CD14-positive monocyte (primary cell): ENCODE measurements around the gene TRNAU1AP. TPM values are rescaled to one million over a fixed set of nuclear protein-coding genes. Genes with fewer than 3 reads are reported as not detected.

ENCODE experiments used
- DNase-seq, 3 donors: peaks; one replicate each; pipeline ENCODE4 v3.0.0-alpha.2; 2011 to 2022
- H2AFZ ChIP-seq: 2 replicates; pipeline ENCODE4 v1.6.0; 2012; ENCODE audit warnings: mild to moderate bottlenecking, low read depth, low read length, inconsistent platforms; ENCODE audit not compliant: insufficient read depth, poor library complexity, severe bottlenecking
- H3K27ac ChIP-seq, 2 donors: 1 replicate in 1 of 2; 2 replicates in 1 of 2; pipeline ENCODE4 v1.5.1; 2012 to 2013; ENCODE audit warnings: low read length in 2 of 2, control low read depth in 1 of 2, inconsistent platforms in 1 of 2, low read depth in 1 of 2, mild to moderate bottlenecking in 1 of 2
- H3K27me3 ChIP-seq, 2 donors: one replicate each; pipeline versions ENCODE4 v1.6.0 to v1.6.1; 2011 to 2013; ENCODE audit warnings: low read length in 2 of 2; ENCODE audit not compliant: control insufficient read depth in 2 of 2, insufficient read depth in 2 of 2
- H3K36me3 ChIP-seq, 2 donors: replicated peaks in 1 of 2; 1 replicate in 1 of 2; 2 replicates in 1 of 2; pipeline versions ENCODE4 v1.5.1 to v1.6.1; 2012 to 2013; ENCODE audit warnings: low read length in 2 of 2, control low read depth in 1 of 2, inconsistent platforms in 1 of 2, mild to moderate bottlenecking in 1 of 2; ENCODE audit not compliant: insufficient read depth in 2 of 2, control insufficient read depth in 1 of 2
- H3K4me1 ChIP-seq, 2 donors: 1 replicate in 1 of 2; 2 replicates in 1 of 2; pipeline versions ENCODE4 v1.5.1 to v1.6.1; 2012 to 2013; ENCODE audit warnings: low read length in 2 of 2, control low read depth in 1 of 2, inconsistent platforms in 1 of 2, mild to moderate bottlenecking in 1 of 2, moderate library complexity in 1 of 2; ENCODE audit not compliant: insufficient read depth in 2 of 2, control insufficient read depth in 1 of 2
- H3K4me2 ChIP-seq: replicated peaks from 2 replicates; pipeline ENCODE3; 2012; ENCODE audit warnings: low read length, moderate library complexity, mild to moderate bottlenecking; ENCODE audit not compliant: poor library complexity, severe bottlenecking; ENCODE audit errors: extremely low read depth
- H3K4me3 ChIP-seq, 3 experiments: fragments of 200-600 bp in 1 of 3; sonication (generic) in 1 of 3; replicated peaks in 1 of 3; 1 replicate in 2 of 3; 2 replicates in 1 of 3; pipeline ENCODE4 v1.5.1; 2011 to 2013; ENCODE audit warnings: low read length in 3 of 3, mild to moderate bottlenecking in 3 of 3, control low read depth in 2 of 3, low read depth in 2 of 3, inconsistent platforms in 1 of 3, moderate library complexity in 1 of 3
- H3K79me2 ChIP-seq: 2 replicates; pipeline ENCODE4 v1.6.0; 2012; ENCODE audit warnings: mild to moderate bottlenecking, control low read depth, inconsistent platforms, low read length, moderate library complexity; ENCODE audit not compliant: insufficient read depth
- H3K9ac ChIP-seq: 2 replicates; pipeline ENCODE4 v1.6.0; 2017; ENCODE audit warnings: low read length, mild to moderate bottlenecking; ENCODE audit not compliant: insufficient read depth, poor library complexity, severe bottlenecking
- H3K9me3 ChIP-seq, 2 donors: replicated peaks in 1 of 2; 1 replicate in 1 of 2; 2 replicates in 1 of 2; pipeline versions ENCODE4 v1.5.1 to v1.6.1; 2012 to 2013; ENCODE audit warnings: low read length in 2 of 2, control low read depth in 1 of 2; ENCODE audit not compliant: control insufficient read depth in 1 of 2, insufficient read depth in 1 of 2
- H4K20me1 ChIP-seq: 2 replicates; pipeline ENCODE4 v1.6.0; 2012; ENCODE audit warnings: mild to moderate bottlenecking, low read length, control low read depth, moderate library complexity; ENCODE audit not compliant: insufficient read depth
- H3K27ac Mint-ChIP-seq, 7 donors: one replicate each; pipeline ENCODE4 v1.8.0; 2020; ENCODE audit warnings: mild to moderate bottlenecking in 7 of 7, mixed read lengths in 7 of 7, moderate library complexity in 6 of 7, inconsistent platforms in 2 of 7
- H3K27me3 Mint-ChIP-seq, 3 donors: one replicate each; pipeline ENCODE4 v1.8.0; 2021 to 2022; ENCODE audit warnings: low read depth in 3 of 3, mild to moderate bottlenecking in 3 of 3, mixed read lengths in 3 of 3, moderate library complexity in 3 of 3, inconsistent platforms in 1 of 3
- H3K36me3 Mint-ChIP-seq, 2 donors: one replicate each; pipeline ENCODE4 v1.8.0; 2020; ENCODE audit warnings: mixed read lengths in 2 of 2, inconsistent platforms in 1 of 2, mild to moderate bottlenecking in 1 of 2
- H3K4me1 Mint-ChIP-seq: one replicate; pipeline ENCODE4 v1.8.0; 2020; ENCODE audit warnings: mild to moderate bottlenecking, mixed read lengths
- H3K4me3 Mint-ChIP-seq, 2 donors: one replicate each; pipeline ENCODE4 v1.8.0; 2020; ENCODE audit warnings: mild to moderate bottlenecking in 2 of 2, mixed read lengths in 2 of 2, moderate library complexity in 1 of 2
- H3K9me3 Mint-ChIP-seq, 7 donors: one replicate each; pipeline ENCODE4 v1.8.0; 2020 to 2022; ENCODE audit warnings: mixed read lengths in 7 of 7, mild to moderate bottlenecking in 6 of 7, moderate library complexity in 6 of 7, inconsistent platforms in 2 of 7
- WGBS: methylation state at CpG from one replicate; pipeline ENCODE4 v1.1.5; 2013; ENCODE audit warnings: missing lambda C conversion rate; ENCODE audit not compliant: insufficient coverage; 5-methylcytosine and 5-hydroxymethylcytosine counted together
- intact Hi-C, 2 donors: fragments of 100-400 bp; cut with micrococcal nuclease; formaldehyde crosslinking; loops; one replicate each; pipeline versions ENCODE4 v1.15.0 to v1.15.1; 2023
- polyA plus RNA-seq, 3 donors: library from polyadenylated mRNA; depleted of rRNA in 1 of 3; unstranded in 2 of 3; stranded (reverse) in 1 of 3; fragments of 300-500 nt in 2 of 3; fragments of >200 nt in 1 of 3; fragmentation: Illumina TruSeq in 2 of 3; gene quantifications; 1 replicate in 2 of 3; 2 replicates in 1 of 3; pipeline ENCODE4 v1.2.3, GENCODE V29; 2012 to 2021
- TF ChIP-seq, protein P1 (sequence below): fragments of 200-600 bp; IDR thresholded peaks from one replicate; pipeline ENCODE4 v1.8.0; 2022; ENCODE audit warnings: antibody characterized with exemption, mild to moderate bottlenecking

The TRNAU1AP gene
- polyA plus RNA-seq, 3 donors = 26.3 to 28.4 (median 26.7) TPM

DNA sequence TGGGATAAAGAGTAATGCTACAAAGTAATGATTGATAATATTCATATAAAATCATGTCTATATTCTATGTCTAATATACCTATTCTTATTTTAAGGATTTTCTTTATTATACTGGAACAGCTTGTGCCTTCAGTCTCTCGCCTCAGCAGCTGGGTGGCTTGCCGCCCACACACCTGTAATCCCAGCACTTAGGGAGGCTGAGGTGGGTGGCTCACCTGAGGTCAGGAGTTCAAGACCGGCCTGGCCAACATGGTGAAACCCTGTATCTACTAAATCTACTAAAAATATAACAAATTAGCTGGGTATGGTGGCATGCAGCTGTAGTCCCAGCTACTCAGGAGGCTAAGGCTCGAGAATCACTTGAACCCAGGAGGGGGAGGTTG lies 7.6 kb upstream of the TRNAU1AP start:
- Histone ChIP-seq H3K4me3 (no peak overlapping the region), H3K27ac (no peak overlapping the region), H4K20me1 (no peaks in the 10 kb centered on the region), H3K9ac (no peak overlapping the region), H3K79me2 (no peaks in the 10 kb centered on the region), H3K9me3 (no peaks in the 10 kb centered on the region), H3K4me2 (no peak overlapping the region), H2AFZ (no peak overlapping the region), H3K36me3 (no peaks in the 10 kb centered on the region), H3K4me1 (no peaks in the 10 kb centered on the region), H3K27me3 (no peaks in the 10 kb centered on the region)
- TF ChIP-seq, protein P1, sequence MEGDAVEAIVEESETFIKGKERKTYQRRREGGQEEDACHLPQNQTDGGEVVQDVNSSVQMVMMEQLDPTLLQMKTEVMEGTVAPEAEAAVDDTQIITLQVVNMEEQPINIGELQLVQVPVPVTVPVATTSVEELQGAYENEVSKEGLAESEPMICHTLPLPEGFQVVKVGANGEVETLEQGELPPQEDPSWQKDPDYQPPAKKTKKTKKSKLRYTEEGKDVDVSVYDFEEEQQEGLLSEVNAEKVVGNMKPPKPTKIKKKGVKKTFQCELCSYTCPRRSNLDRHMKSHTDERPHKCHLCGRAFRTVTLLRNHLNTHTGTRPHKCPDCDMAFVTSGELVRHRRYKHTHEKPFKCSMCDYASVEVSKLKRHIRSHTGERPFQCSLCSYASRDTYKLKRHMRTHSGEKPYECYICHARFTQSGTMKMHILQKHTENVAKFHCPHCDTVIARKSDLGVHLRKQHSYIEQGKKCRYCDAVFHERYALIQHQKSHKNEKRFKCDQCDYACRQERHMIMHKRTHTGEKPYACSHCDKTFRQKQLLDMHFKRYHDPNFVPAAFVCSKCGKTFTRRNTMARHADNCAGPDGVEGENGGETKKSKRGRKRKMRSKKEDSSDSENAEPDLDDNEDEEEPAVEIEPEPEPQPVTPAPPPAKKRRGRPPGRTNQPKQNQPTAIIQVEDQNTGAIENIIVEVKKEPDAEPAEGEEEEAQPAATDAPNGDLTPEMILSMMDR = no peak
- H3K36me3 Mint-ChIP-seq = no peaks in the 10 kb centered on the region
- intact Hi-C loops = loop anchor here in 1 of 2 donors (5.0 kb wide), 1 partner anchor 607 kb away; no protein-coding TSS in a partner anchor
- no peaks in the 10 kb centered on the region for H3K4me1 Mint-ChIP-seq
- DNase-seq = no peak
- no peaks in the 10 kb centered on the region for H3K9me3 Mint-ChIP-seq
- H3K27me3 Mint-ChIP-seq = peaks cover 0 to 5% (median 0%) of the 10 kb centered on the region in 3 donors
- no peak overlapping the region for H3K27ac Mint-ChIP-seq
- H3K4me3 Mint-ChIP-seq = no peak overlapping the region
- no CpG with 5 or more reads among the region's 4 CpGs for WGBS

DNA sequence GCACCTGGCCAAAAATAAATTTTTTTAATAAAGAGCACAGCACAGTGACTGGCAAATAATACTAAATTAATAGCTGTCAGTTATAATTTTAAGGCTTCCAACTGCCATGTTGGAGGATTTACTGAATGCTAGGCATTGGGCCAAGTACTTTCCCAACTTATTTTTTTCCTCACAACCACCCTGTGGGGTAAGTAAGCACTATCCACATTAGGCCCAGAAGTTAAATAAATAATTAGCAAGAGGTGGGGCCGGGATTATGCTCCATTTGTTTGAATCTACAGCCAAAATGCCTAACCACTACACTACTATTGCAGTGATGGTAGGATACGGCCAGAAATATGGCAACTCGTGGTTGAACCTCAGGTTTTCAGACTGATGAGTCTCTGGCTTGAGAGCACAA lies 4.6 kb upstream of the TRNAU1AP start:
- peaks cover 2% of the 10 kb centered on the region for H3K4me1 Mint-ChIP-seq
- no peak overlapping the region for H3K4me2 ChIP-seq
- no peak overlapping the region for H3K4me3 ChIP-seq
- no peak overlapping the region for H3K4me3 Mint-ChIP-seq
- intact Hi-C loops = loop anchor here in 1 of 2 donors (5.0 kb wide), 1 partner anchor 604 kb away; no protein-coding TSS in a partner anchor
- peaks cover 4% of the 10 kb centered on the region for H3K79me2 ChIP-seq
- H3K27ac Mint-ChIP-seq = no peak overlapping the region
- no peaks in the 10 kb centered on the region for H3K27me3 ChIP-seq
- peaks cover 4 to 8% of the 10 kb centered on the region in 2 donors for H3K4me1 ChIP-seq
- no peak overlapping the region for H3K9ac ChIP-seq
- H4K20me1 ChIP-seq = no peaks in the 10 kb centered on the region
- peaks cover 0 to 5% (median 0%) of the 10 kb centered on the region in 3 donors for H3K27me3 Mint-ChIP-seq
- DNase-seq = no peak
- H3K9me3 Mint-ChIP-seq = no peaks in the 10 kb centered on the region
- TF ChIP-seq, protein P1 = no peak
- H3K9me3 ChIP-seq = no peaks in the 10 kb centered on the region
- H3K36me3 Mint-ChIP-seq = no peaks in the 10 kb centered on the region
- H3K27ac ChIP-seq = no peak overlapping the region
- H3K36me3 ChIP-seq = no peaks in the 10 kb centered on the region
- WGBS = 100% methylated on average over 1 of the region's 3 CpGs
- H2AFZ ChIP-seq = no peak overlapping the region
